Astrocyte of the spinal cord (primary cell): ENCODE measurements around the gene DGKB.

Experiments
- DNase-seq: peaks from one replicate; pipeline ENCODE4 v3.0.0; 2011; ENCODE audit warnings: low read depth, low spot score
- H3K4me3 ChIP-seq: 2 replicates; pipeline ENCODE4 v1.5.1; 2011; ENCODE audit warnings: low read depth, mild to moderate bottlenecking, low read length, moderate library complexity
- in situ Hi-C: cut with HindIII; loops from 2 replicates; pipeline ENCODE4 v1.10.0; 2017; ENCODE audit warnings: low sequenced_read_pairs
- TF ChIP-seq, protein P1 (sequence below): IDR thresholded peaks from 2 replicates; pipeline ENCODE4 v1.5.1; 2012; ENCODE audit warnings: low read depth, mild to moderate bottlenecking, low read length, inconsistent platforms

DGKB gene

DNA sequence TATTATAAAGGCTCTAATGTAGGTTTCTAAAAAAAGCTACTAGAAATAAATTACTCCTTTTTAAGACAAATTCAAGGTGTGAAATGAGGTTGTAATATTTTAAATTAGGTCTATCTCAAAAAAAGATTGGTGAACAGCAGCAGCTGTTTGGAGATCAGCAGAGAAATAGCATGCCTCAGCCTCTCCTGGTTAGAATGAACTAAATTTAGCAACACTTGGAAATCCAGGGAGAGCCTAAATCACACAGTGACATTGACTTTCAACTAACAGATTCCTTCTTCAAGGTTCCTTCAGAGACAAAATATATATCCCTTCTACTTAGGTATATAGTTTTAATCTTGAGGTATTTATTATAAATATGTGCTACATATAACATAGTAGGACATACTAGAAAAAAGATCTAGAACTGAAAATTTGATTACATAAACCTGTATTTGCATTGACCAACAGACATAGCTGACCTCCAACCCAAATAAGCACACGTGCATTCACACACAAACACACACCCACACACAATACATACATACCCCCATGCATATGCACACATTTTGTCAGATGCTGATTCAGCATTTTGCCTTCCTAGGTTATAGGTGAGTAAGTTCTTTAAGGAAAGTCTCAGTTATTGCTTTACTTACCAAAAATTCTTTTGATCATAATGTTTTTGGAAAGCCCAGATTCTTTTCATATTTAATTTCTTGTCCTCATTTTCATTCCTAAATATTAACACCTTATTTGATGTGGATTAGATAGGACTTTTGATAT is 47.3 kb downstream of the DGKB start:
- DNase-seq, result no peak
- in situ Hi-C loops, result no loop called here
- H3K4me3 ChIP-seq, result no peak overlapping the region
- TF ChIP-seq, protein P1, sequence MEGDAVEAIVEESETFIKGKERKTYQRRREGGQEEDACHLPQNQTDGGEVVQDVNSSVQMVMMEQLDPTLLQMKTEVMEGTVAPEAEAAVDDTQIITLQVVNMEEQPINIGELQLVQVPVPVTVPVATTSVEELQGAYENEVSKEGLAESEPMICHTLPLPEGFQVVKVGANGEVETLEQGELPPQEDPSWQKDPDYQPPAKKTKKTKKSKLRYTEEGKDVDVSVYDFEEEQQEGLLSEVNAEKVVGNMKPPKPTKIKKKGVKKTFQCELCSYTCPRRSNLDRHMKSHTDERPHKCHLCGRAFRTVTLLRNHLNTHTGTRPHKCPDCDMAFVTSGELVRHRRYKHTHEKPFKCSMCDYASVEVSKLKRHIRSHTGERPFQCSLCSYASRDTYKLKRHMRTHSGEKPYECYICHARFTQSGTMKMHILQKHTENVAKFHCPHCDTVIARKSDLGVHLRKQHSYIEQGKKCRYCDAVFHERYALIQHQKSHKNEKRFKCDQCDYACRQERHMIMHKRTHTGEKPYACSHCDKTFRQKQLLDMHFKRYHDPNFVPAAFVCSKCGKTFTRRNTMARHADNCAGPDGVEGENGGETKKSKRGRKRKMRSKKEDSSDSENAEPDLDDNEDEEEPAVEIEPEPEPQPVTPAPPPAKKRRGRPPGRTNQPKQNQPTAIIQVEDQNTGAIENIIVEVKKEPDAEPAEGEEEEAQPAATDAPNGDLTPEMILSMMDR, result no peak

DNA sequence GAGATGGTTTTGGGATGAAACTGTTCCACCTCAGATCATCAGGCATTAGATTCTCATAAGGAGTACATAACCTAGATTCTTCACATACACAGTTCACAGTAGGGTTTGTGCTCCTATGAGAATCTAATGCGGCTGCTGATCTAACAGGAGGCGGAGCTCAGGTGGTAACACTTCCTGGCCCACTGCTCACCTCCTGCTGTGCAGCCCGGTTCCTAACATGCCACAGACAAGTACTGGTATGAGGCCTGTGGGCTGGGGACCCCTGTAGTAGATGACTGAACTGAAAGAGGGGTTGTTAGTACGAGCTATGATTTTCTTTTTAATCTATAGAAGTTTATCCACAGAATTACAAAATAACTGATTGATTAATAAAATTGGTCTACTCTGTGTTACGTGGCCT is 48.1 kb downstream of the DGKB start:
- in situ Hi-C loops, result no loop called here
- TF ChIP-seq, protein P1, result no peak
- no peak overlapping the region for H3K4me3 ChIP-seq
- no peak for DNase-seq

DNA sequence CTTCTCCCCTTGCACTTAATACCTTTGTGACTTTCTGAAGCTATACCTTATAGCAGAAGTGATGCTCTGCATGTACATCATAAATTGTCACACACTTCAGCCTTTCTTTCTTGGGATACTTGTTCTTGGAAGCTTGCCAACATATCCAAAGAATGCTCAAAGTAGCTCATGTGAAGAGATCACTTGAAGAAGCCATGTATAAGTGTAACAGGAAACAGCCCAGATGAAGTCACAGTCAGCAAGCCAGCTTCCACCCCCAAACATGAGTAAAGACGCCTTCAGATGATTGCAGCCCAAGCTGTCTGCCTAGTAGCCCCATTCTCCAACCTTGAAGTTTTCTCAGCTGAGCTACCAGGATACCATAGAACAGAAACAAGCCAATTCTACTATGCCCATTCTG is 50.9 kb downstream of the DGKB start:
- in situ Hi-C loops, result no loop called here
- TF ChIP-seq, protein P1, result no peak

DNA sequence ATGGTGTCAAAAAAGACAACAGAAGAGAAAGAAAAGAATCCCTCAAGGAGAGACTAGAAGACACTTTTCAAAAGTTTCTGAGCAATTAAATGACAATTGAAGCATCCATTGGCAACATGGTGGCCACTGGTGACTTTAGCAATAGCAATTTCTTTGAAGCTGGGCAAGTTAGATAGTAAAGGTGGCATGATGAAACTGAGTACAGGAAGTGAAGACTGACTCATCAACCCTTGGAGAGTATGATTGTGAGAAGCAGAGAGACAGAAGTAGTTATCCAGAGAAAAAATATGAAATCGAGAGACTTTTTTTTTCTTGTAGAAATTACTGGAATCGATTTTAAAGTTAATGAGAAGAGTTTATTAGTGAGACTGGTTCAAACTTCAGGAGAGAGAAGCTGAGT is 52.5 kb downstream of the DGKB start:
- no peak for DNase-seq
- in situ Hi-C loops, result no loop called here

More for the DNA sequence above, 50.9 kb downstream of the DGKB start:
- H3K4me3 ChIP-seq, result no peak overlapping the region
- DNase-seq, result no peak

DNA sequence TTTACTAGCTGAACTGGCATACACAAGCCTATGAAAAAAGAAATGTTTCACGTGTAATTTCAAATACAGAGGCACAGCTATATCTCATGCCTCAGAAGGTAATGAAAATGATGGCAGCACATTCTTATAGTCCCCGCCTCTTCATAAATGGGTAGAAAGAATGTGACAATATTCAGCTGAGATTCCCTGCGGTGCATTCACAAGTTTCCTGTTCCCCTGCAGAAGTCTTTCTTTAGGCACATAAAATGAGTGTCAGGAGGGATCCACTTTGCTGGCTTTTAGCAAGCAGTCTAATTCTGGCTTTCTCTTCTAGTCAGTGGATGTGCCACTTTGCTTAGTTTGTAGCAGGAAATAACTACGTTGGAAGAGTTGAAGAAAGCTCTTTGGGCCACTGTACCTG is 56.1 kb downstream of the DGKB start:
- DNase-seq, result no peak

More for the DNA sequence above, 52.5 kb downstream of the DGKB start:
- no peak overlapping the region for H3K4me3 ChIP-seq
- TF ChIP-seq, protein P1, result no peak

DNA sequence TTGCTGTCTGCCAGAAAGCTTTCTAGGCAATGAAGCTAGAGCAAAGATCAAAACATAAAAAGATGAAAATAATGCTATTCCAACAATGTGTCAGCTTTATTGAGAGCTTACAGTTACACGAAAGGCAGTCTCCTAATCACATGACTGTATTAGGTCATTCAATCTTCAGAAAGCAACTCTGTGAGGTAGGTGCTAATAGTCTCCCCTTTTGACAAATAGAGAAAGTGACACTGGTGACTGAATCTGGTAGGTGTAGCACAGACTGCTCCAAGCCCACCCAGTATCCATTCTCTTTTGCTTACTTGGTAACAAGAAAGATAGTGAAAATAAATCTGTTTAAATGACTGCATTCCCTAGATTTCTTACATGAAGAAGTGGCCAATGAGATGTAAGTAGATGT is 58.8 kb downstream of the DGKB start:
- in situ Hi-C loops, result no loop called here
- no peak overlapping the region for H3K4me3 ChIP-seq
- TF ChIP-seq, protein P1, result no peak
- no peak for DNase-seq

More for the DNA sequence above, 56.1 kb downstream of the DGKB start:
- TF ChIP-seq, protein P1, result no peak
- no peak overlapping the region for H3K4me3 ChIP-seq
- in situ Hi-C loops, result no loop called here
